Measurements from ENCODE around the gene SLC5A9.

DNA sequence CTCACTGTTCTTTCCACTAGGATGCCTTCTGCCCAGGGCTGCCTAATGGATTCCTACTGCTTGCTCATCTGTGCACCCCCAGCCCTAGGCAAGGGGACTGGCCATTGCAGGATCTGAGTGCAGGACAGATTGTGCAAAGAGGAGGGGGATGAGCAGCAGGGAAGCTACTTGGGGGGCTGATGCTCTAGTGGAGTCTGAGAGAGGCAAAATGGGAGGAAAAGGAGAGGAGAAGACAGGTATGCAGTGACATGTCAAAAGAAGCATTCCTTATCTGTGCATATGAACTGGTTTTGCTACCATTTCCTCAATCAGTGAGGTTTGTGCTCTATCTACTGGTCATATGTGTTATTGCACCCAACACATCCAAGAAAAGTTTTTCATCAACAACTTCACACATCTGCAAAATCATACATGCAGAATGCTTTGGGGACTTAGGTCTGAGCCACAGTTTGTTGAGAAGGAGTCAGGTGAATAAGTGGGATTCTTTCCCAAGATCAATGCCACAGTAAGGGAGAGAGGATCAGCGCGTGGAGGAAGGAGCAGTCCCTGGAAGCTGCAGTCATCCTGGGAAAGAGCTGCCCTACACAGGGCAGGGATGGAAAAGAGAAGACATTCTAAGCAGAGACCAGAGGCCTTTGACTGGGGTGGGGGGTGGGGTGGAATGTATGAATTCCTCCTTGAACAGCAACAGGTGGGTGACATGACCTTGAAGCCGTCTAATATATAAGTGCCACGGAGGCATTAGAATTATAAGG is 14.4 kb downstream of the SLC5A9 start:
- TF ChIP-seq POLR2A (IDR thresholded peaks at IDR 0.05), result no peak
- TF ChIP-seq, protein P1, sequence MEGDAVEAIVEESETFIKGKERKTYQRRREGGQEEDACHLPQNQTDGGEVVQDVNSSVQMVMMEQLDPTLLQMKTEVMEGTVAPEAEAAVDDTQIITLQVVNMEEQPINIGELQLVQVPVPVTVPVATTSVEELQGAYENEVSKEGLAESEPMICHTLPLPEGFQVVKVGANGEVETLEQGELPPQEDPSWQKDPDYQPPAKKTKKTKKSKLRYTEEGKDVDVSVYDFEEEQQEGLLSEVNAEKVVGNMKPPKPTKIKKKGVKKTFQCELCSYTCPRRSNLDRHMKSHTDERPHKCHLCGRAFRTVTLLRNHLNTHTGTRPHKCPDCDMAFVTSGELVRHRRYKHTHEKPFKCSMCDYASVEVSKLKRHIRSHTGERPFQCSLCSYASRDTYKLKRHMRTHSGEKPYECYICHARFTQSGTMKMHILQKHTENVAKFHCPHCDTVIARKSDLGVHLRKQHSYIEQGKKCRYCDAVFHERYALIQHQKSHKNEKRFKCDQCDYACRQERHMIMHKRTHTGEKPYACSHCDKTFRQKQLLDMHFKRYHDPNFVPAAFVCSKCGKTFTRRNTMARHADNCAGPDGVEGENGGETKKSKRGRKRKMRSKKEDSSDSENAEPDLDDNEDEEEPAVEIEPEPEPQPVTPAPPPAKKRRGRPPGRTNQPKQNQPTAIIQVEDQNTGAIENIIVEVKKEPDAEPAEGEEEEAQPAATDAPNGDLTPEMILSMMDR (IDR thresholded peaks at IDR 0.05), result peak in 1 of 3 donors; percentile 20
- TF ChIP-seq EP300 (IDR thresholded peaks at IDR 0.05), result no peak
